ENCODE data around the gene USP30. TPM values are rescaled to one million over a fixed set of nuclear protein-coding genes. Genes with fewer than 3 reads are reported as not detected.
A peak's percentile ranks its signal among the peaks of the same experiment; 100 is the strongest.

The USP30 gene
- total RNA-seq, 2 donors from 2014 or later, result 25.1 to 27.7 TPM

GRCh38 chr12:109131154-109132050 lies 79.0 kb downstream of the USP30 start:
- no peak for TF ChIP-seq CTCF (IDR thresholded peaks at IDR 0.05)
- no peak overlapping the region for H3K4me3 ChIP-seq
- no peaks in the 10 kb centered on the region for H3K36me3 ChIP-seq
- no peaks in the 10 kb centered on the region for H3K9me3 ChIP-seq
- intact Hi-C loops (cut with DNase I), result no loop called here
- H3K27ac ChIP-seq, result no peak overlapping the region
- H3K9ac ChIP-seq (ENCODE audit: low read depth in 2 of 2, low read length in 2 of 2), result no peak overlapping the region
- DNase-seq, result no peak
- H3K27me3 ChIP-seq, result no peaks in the 10 kb centered on the region
- H3K4me1 ChIP-seq, result no peaks in the 10 kb centered on the region

GRCh38 chr12:109134186-109134917 lies 82.0 kb downstream of the USP30 start:
- Histone ChIP-seq H3K4me3 (no peak overlapping the region), H3K9me3 (no peaks in the 10 kb centered on the region), H3K36me3 (no peaks in the 10 kb centered on the region), H3K4me1 (no peaks in the 10 kb centered on the region), H3K27ac (no peak overlapping the region), H3K27me3 (no peaks in the 10 kb centered on the region), H3K9ac (ENCODE audit: low read depth in 2 of 2, low read length in 2 of 2) (no peak overlapping the region)
- DNase-seq, result no peak
- TF ChIP-seq CTCF (IDR thresholded peaks at IDR 0.05), result peak; percentile 32
- intact Hi-C loops (cut with DNase I), result no loop called here

GRCh38 chr12:109137055-109137454 lies 84.7 kb downstream of the USP30 start:
- Histone ChIP-seq H3K27ac (no peak overlapping the region), H3K4me3 (no peak overlapping the region), H3K9me3 (no peaks in the 10 kb centered on the region), H3K9ac (ENCODE audit: low read depth in 2 of 2, low read length in 2 of 2) (no peak overlapping the region), H3K4me1 (no peaks in the 10 kb centered on the region), H3K36me3 (no peaks in the 10 kb centered on the region), H3K27me3 (no peaks in the 10 kb centered on the region)
- no peak for DNase-seq
- intact Hi-C loops (cut with DNase I), result no loop called here
- no peak for TF ChIP-seq CTCF (IDR thresholded peaks at IDR 0.05)

Other genes starting within 250 kb of the USP30 start
- 10 to 100 TPM; 22.5 to 29.1 TPM for gene SSH1, start 195.0 kb upstream of the USP30 start, total RNA-seq
- gene DAO, start 172.5 kb upstream of the USP30 start, total RNA-seq, result 1 to 10 TPM; 2.2 to 2.4 TPM
- gene SVOP, start 31.5 kb upstream of the USP30 start, total RNA-seq, result under 1 TPM; 0.15 to 0.50 TPM
- gene ALKBH2, start 40.9 kb downstream of the USP30 start, total RNA-seq, result 1 to 10 TPM; 5.0 to 8.9 TPM
- 10 to 100 TPM; 48.7 to 68.3 TPM for gene UNG, start 45.0 kb downstream of the USP30 start, total RNA-seq
- gene ACACB, start 64.0 kb downstream of the USP30 start, total RNA-seq, result 10 to 100 TPM; 21.3 to 32.8 TPM